GM23338 (cell line): ENCODE results near the gene SWT1. TPM values are rescaled to one million over a fixed set of nuclear protein-coding genes. Genes with fewer than 3 reads are reported as not detected.

Source experiments
- ATAC-seq: fragments of 200-7000 bp; cut with Tn5 transposase; 3 replicates; pipeline ENCODE4 v1.9.1; 2020
- DNase-seq: peaks from one replicate; pipeline ENCODE4 v3.0.0-alpha.2; 2015; ENCODE audit warnings: low spot score
- H2AFZ ChIP-seq: fragments of 200-600 bp; sonication (generic); 2 replicates; pipeline ENCODE4 v1.8.0; 2016; ENCODE audit warnings: antibody characterized with exemption, mild to moderate bottlenecking, moderate library complexity
- H3F3A ChIP-seq: fragments of 200-600 bp; sonication (generic); replicated peaks from 2 replicates; pipeline ENCODE4 v1.8.0; 2017; ENCODE audit warnings: antibody characterized with exemption, mixed run types, low read depth
- H3K27ac ChIP-seq: fragments of 200-600 bp; sonication (generic); 2 replicates; pipeline ENCODE4 v1.6.1; 2016; ENCODE audit warnings: low read depth
- H3K27me3 ChIP-seq: fragments of 200-600 bp; sonication (generic); 2 replicates; pipeline ENCODE4 v1.8.0; 2016; ENCODE audit warnings: mild to moderate bottlenecking, mixed run types, moderate library complexity; ENCODE audit not compliant: insufficient read depth
- H3K36me3 ChIP-seq: fragments of 200-600 bp; sonication (generic); 2 replicates; pipeline ENCODE4 v1.8.0; 2016; ENCODE audit warnings: mild to moderate bottlenecking; ENCODE audit not compliant: insufficient read depth
- H3K4me1 ChIP-seq: fragments of 200-600 bp; sonication (generic); 2 replicates; pipeline ENCODE4 v1.8.0; 2016; ENCODE audit warnings: mild to moderate bottlenecking, moderate library complexity; ENCODE audit not compliant: insufficient read depth
- H3K4me2 ChIP-seq: fragments of 200-600 bp; sonication (generic); 2 replicates; pipeline ENCODE4 v1.7.1; 2017; ENCODE audit warnings: mixed run types
- H3K4me3 ChIP-seq: fragments of 200-600 bp; sonication (generic); 2 replicates; pipeline ENCODE4 v1.6.1; 2016; ENCODE audit warnings: mixed run types
- H3K79me2 ChIP-seq: fragments of 200-600 bp; sonication (generic); replicated peaks from 2 replicates; pipeline ENCODE4 v1.8.0; 2017; ENCODE audit warnings: mild to moderate bottlenecking; ENCODE audit not compliant: insufficient read depth
- H3K9me2 ChIP-seq: fragments of 200-600 bp; sonication (generic); 2 replicates; pipeline ENCODE4 v1.8.0; 2017; ENCODE audit not compliant: insufficient read depth
- H4K20me1 ChIP-seq: fragments of 200-600 bp; sonication (generic); replicated peaks from 2 replicates; pipeline ENCODE4 v1.8.0; 2017; ENCODE audit warnings: mild to moderate bottlenecking; ENCODE audit not compliant: insufficient read depth
- H3K27ac Mint-ChIP-seq: 2 replicates; pipeline ENCODE4 v1.8.0; 2020; ENCODE audit warnings: inconsistent platforms, mild to moderate bottlenecking, moderate library complexity, mixed read lengths
- H3K27me3 Mint-ChIP-seq: 3 replicates; pipeline ENCODE4 v1.8.0; 2022; ENCODE audit warnings: low read depth, mild to moderate bottlenecking, moderate library complexity, mixed read lengths, inconsistent platforms; ENCODE audit not compliant: insufficient read depth, poor library complexity
- H3K36me3 Mint-ChIP-seq: 3 replicates; pipeline ENCODE4 v1.8.0; 2021; ENCODE audit warnings: low read depth, mild to moderate bottlenecking, inconsistent platforms, moderate library complexity, mixed read lengths
- H3K4me1 Mint-ChIP-seq: 3 replicates; pipeline ENCODE4 v1.8.0; 2020; ENCODE audit warnings: mild to moderate bottlenecking, inconsistent platforms, mixed read lengths
- H3K4me3 Mint-ChIP-seq: 3 replicates; pipeline ENCODE4 v1.8.0; 2021; ENCODE audit warnings: moderate library complexity, mild to moderate bottlenecking, inconsistent platforms, mixed read lengths
- H3K9me3 Mint-ChIP-seq: 3 replicates; pipeline ENCODE4 v1.8.0; 2020; ENCODE audit warnings: moderate library complexity, mild to moderate bottlenecking, inconsistent platforms, mixed read lengths
- CREB1 ChIP-seq: fragments of 250-450 bp; sonication (Bioruptor Pico); IDR thresholded peaks from 2 replicates; pipeline ENCODE4 v1.5.0; 2020; ENCODE audit warnings: low read depth, mild to moderate bottlenecking, moderate library complexity
- EZH2 ChIP-seq: fragments of 200-600 bp; sonication (generic); IDR thresholded peaks from one replicate; pipeline ENCODE4 v1.8.0; 2017; ENCODE audit warnings: antibody characterized with exemption, mild to moderate bottlenecking, low read depth; ENCODE audit not compliant: unreplicated experiment
- EZH2phosphoT487 ChIP-seq: fragments of 200-600 bp; sonication (generic); IDR thresholded peaks from one replicate; pipeline ENCODE4 v1.8.1; 2018; ENCODE audit warnings: antibody characterized with exemption; ENCODE audit not compliant: unreplicated experiment
- JUNB ChIP-seq: IDR thresholded peaks from one replicate; pipeline ENCODE4 v1.6.1; 2016; ENCODE audit warnings: antibody characterized with exemption; ENCODE audit not compliant: unreplicated experiment
- NANOG ChIP-seq: IDR thresholded peaks from 2 replicates; pipeline ENCODE4 v1.6.1; 2016; ENCODE audit warnings: antibody characterized with exemption, borderline replicate concordance
- POLR2AphosphoS5 ChIP-seq: IDR thresholded peaks from 2 replicates; pipeline ENCODE4 v1.6.1; 2016; ENCODE audit warnings: antibody characterized with exemption, low read depth
- STAT1 ChIP-seq: IDR thresholded peaks from one replicate; pipeline ENCODE4 v1.6.1; 2016; ENCODE audit warnings: antibody characterized with exemption; ENCODE audit not compliant: unreplicated experiment
- ZNF114 ChIP-seq: fragments of 250-450 bp; sonication (Bioruptor Pico); IDR thresholded peaks from 2 replicates; pipeline ENCODE4 v1.5.0; 2020; ENCODE audit warnings: mild to moderate bottlenecking, moderate library complexity
- ZNF331 ChIP-seq: fragments of 250-450 bp; sonication (Bioruptor Pico); IDR thresholded peaks from 2 replicates; pipeline ENCODE4 v1.5.0; 2020; ENCODE audit warnings: low read depth, mild to moderate bottlenecking, moderate library complexity
- polyA plus RNA-seq: library from polyadenylated mRNA; unstranded; fragments of >200 nt; fragmentation: Nextera tagmentation; extraction: Ambion mirVana; gene quantifications from 2 replicates; pipeline ENCODE4 v1.2.1, GENCODE V29; 2016
- total RNA-seq: library from RNA; depleted of rRNA; stranded (reverse); fragments of >200 nt; shearing (Covaris generic); gene quantifications from 2 replicates; pipeline ENCODE4 v1.2.3, GENCODE V29; 2014
- TF ChIP-seq, protein P1 (sequence below): IDR thresholded peaks from 2 replicates; pipeline ENCODE4 v1.6.1; 2016; ENCODE audit warnings: antibody characterized with exemption
- TF ChIP-seq, protein P2 (sequence below), 2 experiments: fragments of 200-600 bp in 1 of 2; sonication (generic) in 1 of 2; conservative IDR thresholded peaks; 2 replicates each; pipeline versions ENCODE4 v1.5.1 to v1.6.1; 2016 to 2017; ENCODE audit warnings: antibody characterized with exemption in 2 of 2, low read depth in 2 of 2, mild to moderate bottlenecking in 2 of 2, moderate library complexity in 1 of 2
- TF ChIP-seq, protein P3 (sequence below): fragments of 250-450 bp; sonication (Bioruptor Pico); IDR thresholded peaks from 2 replicates; pipeline ENCODE4 v1.5.0; 2020; ENCODE audit warnings: mild to moderate bottlenecking, moderate library complexity
- TF ChIP-seq, protein P4 (sequence below): IDR thresholded peaks from one replicate; pipeline ENCODE4 v1.6.1; 2018; ENCODE audit warnings: antibody characterized with exemption; ENCODE audit not compliant: unreplicated experiment

SWT1 gene
- total and polyA plus RNA-seq, 2 experiments from 2014 or later, result 3.6 to 5.7 TPM

DNA sequence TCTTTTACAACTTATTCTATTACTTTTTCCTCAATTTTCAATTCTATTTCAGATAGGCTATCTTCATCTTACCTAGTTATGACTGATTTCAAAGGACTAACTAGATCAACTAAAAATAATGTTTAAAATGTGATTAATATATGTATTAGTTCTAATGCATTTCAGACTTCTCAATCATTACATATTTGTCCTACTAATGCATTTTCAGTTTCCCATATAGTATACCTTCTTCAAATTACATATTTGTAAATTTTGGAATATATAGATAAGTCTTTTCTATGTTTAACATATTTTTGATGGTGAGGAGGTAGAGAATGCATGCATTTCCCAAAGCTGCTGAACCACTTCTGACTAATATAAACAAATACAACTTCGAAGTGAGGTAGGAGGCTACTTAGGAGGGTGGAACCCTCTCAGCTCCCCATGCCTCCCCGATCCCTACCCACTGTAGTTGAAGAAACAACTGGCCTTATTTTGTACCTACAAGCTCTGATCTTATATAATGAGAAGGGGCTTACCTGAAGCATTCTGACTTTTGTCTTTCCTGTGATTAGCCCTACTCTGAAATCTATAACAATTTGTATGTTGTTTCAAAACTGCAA is 2.0 kb upstream of the SWT1 start:
- H2AFZ ChIP-seq, result no peak overlapping the region
- H3K4me1 Mint-ChIP-seq, result peaks cover 12% of the 10 kb centered on the region
- H3K4me3 Mint-ChIP-seq, result peak overlapping the region; percentile 96
- H3K9me3 Mint-ChIP-seq, result no peaks in the 10 kb centered on the region; the same call in 1 of the 3 replicates
- H3K4me1 ChIP-seq, result peaks cover 11% of the 10 kb centered on the region
- ATAC-seq, result no peak
- H3K36me3 Mint-ChIP-seq, result no peaks in the 10 kb centered on the region
- no peak overlapping the region for H3K27ac Mint-ChIP-seq
- H3K4me2 ChIP-seq, result peak overlapping the region; percentile 79
- H3K27ac ChIP-seq, result no peak overlapping the region
- TF ChIP-seq ZNF331 (CRISPR knock-in tag), result no peak
- no peak for TF ChIP-seq EZH2phosphoT487
- no peak for TF ChIP-seq JUNB
- TF ChIP-seq, protein P1, sequence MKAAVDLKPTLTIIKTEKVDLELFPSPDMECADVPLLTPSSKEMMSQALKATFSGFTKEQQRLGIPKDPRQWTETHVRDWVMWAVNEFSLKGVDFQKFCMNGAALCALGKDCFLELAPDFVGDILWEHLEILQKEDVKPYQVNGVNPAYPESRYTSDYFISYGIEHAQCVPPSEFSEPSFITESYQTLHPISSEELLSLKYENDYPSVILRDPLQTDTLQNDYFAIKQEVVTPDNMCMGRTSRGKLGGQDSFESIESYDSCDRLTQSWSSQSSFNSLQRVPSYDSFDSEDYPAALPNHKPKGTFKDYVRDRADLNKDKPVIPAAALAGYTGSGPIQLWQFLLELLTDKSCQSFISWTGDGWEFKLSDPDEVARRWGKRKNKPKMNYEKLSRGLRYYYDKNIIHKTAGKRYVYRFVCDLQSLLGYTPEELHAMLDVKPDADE, result no peak
- TF ChIP-seq, protein P2, sequence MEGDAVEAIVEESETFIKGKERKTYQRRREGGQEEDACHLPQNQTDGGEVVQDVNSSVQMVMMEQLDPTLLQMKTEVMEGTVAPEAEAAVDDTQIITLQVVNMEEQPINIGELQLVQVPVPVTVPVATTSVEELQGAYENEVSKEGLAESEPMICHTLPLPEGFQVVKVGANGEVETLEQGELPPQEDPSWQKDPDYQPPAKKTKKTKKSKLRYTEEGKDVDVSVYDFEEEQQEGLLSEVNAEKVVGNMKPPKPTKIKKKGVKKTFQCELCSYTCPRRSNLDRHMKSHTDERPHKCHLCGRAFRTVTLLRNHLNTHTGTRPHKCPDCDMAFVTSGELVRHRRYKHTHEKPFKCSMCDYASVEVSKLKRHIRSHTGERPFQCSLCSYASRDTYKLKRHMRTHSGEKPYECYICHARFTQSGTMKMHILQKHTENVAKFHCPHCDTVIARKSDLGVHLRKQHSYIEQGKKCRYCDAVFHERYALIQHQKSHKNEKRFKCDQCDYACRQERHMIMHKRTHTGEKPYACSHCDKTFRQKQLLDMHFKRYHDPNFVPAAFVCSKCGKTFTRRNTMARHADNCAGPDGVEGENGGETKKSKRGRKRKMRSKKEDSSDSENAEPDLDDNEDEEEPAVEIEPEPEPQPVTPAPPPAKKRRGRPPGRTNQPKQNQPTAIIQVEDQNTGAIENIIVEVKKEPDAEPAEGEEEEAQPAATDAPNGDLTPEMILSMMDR (conservative IDR thresholded peaks at IDR 0.05; ENCODE audit: low read depth in 2 of 2), result no peak
- TF ChIP-seq, protein P3, sequence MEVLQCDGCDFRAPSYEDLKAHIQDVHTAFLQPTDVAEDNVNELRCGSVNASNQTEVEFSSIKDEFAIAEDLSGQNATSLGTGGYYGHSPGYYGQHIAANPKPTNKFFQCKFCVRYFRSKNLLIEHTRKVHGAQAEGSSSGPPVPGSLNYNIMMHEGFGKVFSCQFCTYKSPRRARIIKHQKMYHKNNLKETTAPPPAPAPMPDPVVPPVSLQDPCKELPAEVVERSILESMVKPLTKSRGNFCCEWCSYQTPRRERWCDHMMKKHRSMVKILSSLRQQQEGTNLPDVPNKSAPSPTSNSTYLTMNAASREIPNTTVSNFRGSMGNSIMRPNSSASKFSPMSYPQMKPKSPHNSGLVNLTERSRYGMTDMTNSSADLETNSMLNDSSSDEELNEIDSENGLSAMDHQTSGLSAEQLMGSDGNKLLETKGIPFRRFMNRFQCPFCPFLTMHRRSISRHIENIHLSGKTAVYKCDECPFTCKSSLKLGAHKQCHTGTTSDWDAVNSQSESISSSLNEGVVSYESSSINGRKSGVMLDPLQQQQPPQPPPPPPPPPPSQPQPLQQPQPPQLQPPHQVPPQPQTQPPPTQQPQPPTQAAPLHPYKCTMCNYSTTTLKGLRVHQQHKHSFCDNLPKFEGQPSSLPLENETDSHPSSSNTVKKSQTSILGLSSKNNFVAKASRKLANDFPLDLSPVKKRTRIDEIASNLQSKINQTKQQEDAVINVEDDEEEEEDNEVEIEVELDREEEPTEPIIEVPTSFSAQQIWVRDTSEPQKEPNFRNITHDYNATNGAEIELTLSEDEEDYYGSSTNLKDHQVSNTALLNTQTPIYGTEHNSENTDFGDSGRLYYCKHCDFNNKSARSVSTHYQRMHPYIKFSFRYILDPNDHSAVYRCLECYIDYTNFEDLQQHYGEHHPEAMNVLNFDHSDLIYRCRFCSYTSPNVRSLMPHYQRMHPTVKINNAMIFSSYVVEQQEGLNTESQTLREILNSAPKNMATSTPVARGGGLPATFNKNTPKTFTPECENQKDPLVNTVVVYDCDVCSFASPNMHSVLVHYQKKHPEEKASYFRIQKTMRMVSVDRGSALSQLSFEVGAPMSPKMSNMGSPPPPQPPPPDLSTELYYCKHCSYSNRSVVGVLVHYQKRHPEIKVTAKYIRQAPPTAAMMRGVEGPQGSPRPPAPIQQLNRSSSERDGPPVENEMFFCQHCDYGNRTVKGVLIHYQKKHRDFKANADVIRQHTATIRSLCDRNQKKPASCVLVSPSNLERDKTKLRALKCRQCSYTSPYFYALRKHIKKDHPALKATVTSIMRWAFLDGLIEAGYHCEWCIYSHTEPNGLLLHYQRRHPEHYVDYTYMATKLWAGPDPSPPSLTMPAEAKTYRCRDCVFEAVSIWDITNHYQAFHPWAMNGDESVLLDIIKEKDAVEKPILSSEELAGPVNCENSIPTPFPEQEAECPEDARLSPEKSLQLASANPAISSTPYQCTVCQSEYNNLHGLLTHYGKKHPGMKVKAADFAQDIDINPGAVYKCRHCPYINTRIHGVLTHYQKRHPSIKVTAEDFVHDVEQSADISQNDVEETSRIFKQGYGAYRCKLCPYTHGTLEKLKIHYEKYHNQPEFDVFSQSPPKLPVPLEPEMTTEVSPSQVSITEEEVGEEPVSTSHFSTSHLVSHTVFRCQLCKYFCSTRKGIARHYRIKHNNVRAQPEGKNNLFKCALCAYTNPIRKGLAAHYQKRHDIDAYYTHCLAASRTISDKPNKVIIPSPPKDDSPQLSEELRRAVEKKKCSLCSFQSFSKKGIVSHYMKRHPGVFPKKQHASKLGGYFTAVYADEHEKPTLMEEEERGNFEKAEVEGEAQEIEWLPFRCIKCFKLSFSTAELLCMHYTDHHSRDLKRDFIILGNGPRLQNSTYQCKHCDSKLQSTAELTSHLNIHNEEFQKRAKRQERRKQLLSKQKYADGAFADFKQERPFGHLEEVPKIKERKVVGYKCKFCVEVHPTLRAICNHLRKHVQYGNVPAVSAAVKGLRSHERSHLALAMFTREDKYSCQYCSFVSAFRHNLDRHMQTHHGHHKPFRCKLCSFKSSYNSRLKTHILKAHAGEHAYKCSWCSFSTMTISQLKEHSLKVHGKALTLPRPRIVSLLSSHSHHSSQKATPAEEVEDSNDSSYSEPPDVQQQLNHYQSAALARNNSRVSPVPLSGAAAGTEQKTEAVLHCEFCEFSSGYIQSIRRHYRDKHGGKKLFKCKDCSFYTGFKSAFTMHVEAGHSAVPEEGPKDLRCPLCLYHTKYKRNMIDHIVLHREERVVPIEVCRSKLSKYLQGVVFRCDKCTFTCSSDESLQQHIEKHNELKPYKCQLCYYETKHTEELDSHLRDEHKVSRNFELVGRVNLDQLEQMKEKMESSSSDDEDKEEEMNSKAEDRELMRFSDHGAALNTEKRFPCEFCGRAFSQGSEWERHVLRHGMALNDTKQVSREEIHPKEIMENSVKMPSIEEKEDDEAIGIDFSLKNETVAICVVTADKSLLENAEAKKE (CRISPR knock-in tag), result no peak
- TF ChIP-seq CREB1 (CRISPR knock-in tag), result no peak
- no peak for TF ChIP-seq EZH2
- TF ChIP-seq STAT1, result no peak
- TF ChIP-seq NANOG, result no peak
- TF ChIP-seq, protein P4, sequence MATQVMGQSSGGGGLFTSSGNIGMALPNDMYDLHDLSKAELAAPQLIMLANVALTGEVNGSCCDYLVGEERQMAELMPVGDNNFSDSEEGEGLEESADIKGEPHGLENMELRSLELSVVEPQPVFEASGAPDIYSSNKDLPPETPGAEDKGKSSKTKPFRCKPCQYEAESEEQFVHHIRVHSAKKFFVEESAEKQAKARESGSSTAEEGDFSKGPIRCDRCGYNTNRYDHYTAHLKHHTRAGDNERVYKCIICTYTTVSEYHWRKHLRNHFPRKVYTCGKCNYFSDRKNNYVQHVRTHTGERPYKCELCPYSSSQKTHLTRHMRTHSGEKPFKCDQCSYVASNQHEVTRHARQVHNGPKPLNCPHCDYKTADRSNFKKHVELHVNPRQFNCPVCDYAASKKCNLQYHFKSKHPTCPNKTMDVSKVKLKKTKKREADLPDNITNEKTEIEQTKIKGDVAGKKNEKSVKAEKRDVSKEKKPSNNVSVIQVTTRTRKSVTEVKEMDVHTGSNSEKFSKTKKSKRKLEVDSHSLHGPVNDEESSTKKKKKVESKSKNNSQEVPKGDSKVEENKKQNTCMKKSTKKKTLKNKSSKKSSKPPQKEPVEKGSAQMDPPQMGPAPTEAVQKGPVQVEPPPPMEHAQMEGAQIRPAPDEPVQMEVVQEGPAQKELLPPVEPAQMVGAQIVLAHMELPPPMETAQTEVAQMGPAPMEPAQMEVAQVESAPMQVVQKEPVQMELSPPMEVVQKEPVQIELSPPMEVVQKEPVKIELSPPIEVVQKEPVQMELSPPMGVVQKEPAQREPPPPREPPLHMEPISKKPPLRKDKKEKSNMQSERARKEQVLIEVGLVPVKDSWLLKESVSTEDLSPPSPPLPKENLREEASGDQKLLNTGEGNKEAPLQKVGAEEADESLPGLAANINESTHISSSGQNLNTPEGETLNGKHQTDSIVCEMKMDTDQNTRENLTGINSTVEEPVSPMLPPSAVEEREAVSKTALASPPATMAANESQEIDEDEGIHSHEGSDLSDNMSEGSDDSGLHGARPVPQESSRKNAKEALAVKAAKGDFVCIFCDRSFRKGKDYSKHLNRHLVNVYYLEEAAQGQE, result no peak
- no peak for TF ChIP-seq POLR2AphosphoS5
- no peak for TF ChIP-seq ZNF114 (CRISPR knock-in tag)
- no peaks in the 10 kb centered on the region for H3K9me2 ChIP-seq
- H3K27me3 ChIP-seq, result peaks cover 5% of the 10 kb centered on the region
- DNase-seq, result no peak
- no peaks in the 10 kb centered on the region for H4K20me1 ChIP-seq
- H3K27me3 Mint-ChIP-seq, result peaks cover 6% of the 10 kb centered on the region
- H3K36me3 ChIP-seq, result no peaks in the 10 kb centered on the region
- peaks cover 10% of the 10 kb centered on the region for H3K79me2 ChIP-seq
- no peaks in the 10 kb centered on the region for H3F3A ChIP-seq
- H3K4me3 ChIP-seq, result no peak overlapping the region
